ENCODE results near the gene TP53TG3B. TPM values are rescaled to one million over a fixed set of nuclear protein-coding genes. Genes with fewer than 3 reads are reported as not detected.
A peak's percentile ranks its signal among the peaks of the same experiment; 100 is the strongest.
"Not testable (repeated sequence)": the region's sequence is repeated elsewhere in the genome, so short reads cannot be mapped to it uniquely, and the experiment has no call there.

TP53TG3B gene
- not detected for total RNA-seq

- DNase-seq = not testable (repeated sequence)
Measured at GRCh38 chr16:33360541-33360940, at the start of gene TP53TG3B. TSS of gene TP53TG3B (plus strand) at chr16:33360841. CDS start at chr16:33360909, 68 bp downstream.

- peak; percentile 28 for DNase-seq
Measured at GRCh38 chr16:33336226-33337012, 24.2 kb upstream of the TP53TG3B start.

- DNase-seq = not testable (repeated sequence)
Measured at GRCh38 chr16:33337627-33338542, 22.8 kb upstream of the TP53TG3B start.

- not testable (repeated sequence) for DNase-seq
Measured at GRCh38 chr16:33338543-33338951, 22.1 kb upstream of the TP53TG3B start.

- DNase-seq = not testable (repeated sequence)
Measured at GRCh38 chr16:33339093-33340061, 21.3 kb upstream of the TP53TG3B start.
